ENCODE results near the gene NOP9. TPM values are rescaled to one million over a fixed set of nuclear protein-coding genes. Genes with fewer than 3 reads are reported as not detected.

The NOP9 gene
- total and polyA plus RNA-seq, 9 of the 15 experiments (the other 6 are each of a cell fraction or from before 2014, with no cell fraction given) = 1.0 to 27.9 (median 15.1) TPM

- TF ChIP-seq, protein P1, sequence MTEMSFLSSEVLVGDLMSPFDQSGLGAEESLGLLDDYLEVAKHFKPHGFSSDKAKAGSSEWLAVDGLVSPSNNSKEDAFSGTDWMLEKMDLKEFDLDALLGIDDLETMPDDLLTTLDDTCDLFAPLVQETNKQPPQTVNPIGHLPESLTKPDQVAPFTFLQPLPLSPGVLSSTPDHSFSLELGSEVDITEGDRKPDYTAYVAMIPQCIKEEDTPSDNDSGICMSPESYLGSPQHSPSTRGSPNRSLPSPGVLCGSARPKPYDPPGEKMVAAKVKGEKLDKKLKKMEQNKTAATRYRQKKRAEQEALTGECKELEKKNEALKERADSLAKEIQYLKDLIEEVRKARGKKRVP (CRISPR knock-in tag; IDR thresholded peaks at IDR 0.05) = no peak
- TF ChIP-seq, protein P2, sequence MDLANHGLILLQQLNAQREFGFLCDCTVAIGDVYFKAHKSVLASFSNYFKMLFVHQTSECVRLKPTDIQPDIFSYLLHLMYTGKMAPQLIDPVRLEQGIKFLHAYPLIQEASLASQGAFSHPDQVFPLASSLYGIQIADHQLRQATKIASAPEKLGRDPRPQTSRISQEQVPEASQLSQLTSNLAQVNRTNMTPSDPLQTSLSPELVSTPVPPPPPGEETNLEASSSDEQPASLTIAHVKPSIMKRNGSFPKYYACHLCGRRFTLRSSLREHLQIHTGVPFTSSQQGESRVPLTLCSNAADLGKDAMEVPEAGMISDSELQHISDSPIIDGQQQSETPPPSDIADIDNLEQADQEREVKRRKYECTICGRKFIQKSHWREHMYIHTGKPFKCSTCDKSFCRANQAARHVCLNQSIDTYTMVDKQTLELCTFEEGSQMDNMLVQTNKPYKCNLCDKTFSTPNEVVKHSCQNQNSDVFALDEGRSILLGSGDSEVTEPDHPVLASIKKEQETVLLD (IDR thresholded peaks at IDR 0.05) = peak; percentile 84; the same call in 1 of the 2 replicates
- TF ChIP-seq FOXJ2 (tag; IDR thresholded peaks at IDR 0.05) (no peak), PTBP1 (IDR thresholded peaks at IDR 0.05; ENCODE audit: low read depth, low read length) (no peak)
Observed at GRCh38 chr14:24271134-24271833, 28.4 kb upstream of the NOP9 start, which contains the start of gene RABGGTA (continued).

DNA sequence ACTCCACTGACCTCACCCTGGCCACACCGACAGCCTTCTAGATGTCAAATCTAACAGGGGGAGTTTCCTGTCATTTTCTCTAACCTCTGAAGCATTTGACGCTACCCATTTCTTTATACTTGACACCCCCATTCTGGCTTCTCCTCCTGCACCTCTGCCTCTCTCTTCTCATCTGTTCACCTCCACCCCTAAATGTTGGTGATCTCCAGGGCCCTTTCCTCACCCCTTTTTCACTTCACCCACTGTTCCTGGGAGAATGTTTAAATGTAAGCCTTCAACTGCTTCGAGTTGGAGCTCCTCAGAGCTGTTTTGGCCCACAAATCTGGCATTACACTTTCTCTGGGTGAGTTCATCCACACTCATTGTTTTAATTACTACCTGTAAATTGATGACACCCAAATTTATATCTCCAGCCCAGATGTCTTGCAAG, 27.8 kb upstream of the NOP9 start:
- TSS peak; percentile 61 for BruUV-seq (replicated peaks)
- intact Hi-C loops (cut with micrococcal nuclease) = loop anchor here (2.0 kb wide), 1 partner anchor 29 kb away; the partner anchor contains the start of gene TINF2
- Histone ChIP-seq H3K4me3 (peak overlapping the region; percentile 94), H3K9me3 (replicated peaks; ENCODE audit: control insufficient read depth, insufficient read depth, low read depth, low read length) (no peaks in the 10 kb centered on the region), H3K4me2 (ENCODE audit: insufficient read depth, low read length) (peak overlapping the region; percentile 92), H3K79me2 (ENCODE audit: control insufficient read depth, insufficient read depth, low read length) (peaks cover 9% of the 10 kb centered on the region; the same call in 1 of the 3 replicates), H3K4me1 (replicated peaks in 1 of 2; ENCODE audit: control insufficient read depth in 2 of 2, insufficient read depth in 2 of 2, low read length in 2 of 2) (peaks cover 26 to 27% of the 10 kb centered on the region in 2 experiments; a peak in 4 of 5 replicates), H2AFZ (ENCODE audit: low read depth, low read length) (peak overlapping the region; percentile 95), H3K27me3 (ENCODE audit: control insufficient read depth in 2 of 2, insufficient read depth in 2 of 2, low read length in 2 of 2) (no peaks in the 10 kb centered on the region), H4K20me1 (replicated peaks; ENCODE audit: control insufficient read depth, insufficient read depth, low read length) (no peaks in the 10 kb centered on the region; the same call in 1 of the 2 replicates), H3K36me3 (ENCODE audit: control insufficient read depth, insufficient read depth, low read length) (no peaks in the 10 kb centered on the region; the same call in 2 of the 3 replicates), H3K27ac (ENCODE audit: extremely low read depth, low read depth, low read length) (peak overlapping the region; percentile 99), H3K9me1 (ENCODE audit: control insufficient read depth, insufficient read depth, low read length) (peaks cover 2% of the 10 kb centered on the region), H3K9ac (ENCODE audit: insufficient read depth in 1 of 2, low read depth in 2 of 2, low read length in 2 of 2) (peak overlapping the region; percentile 95 to 99)
- FAIRE-seq (no peak), DNase-seq (ENCODE audit: extremely low read depth in 1 of 4, low spot score in 3 of 4) (no peak), ATAC-seq (peak; percentile 57; the same call in 1 of the 3 replicates)
- 7% methylated on average over 3 of the region's 3 CpGs for whole genome bisulfite sequencing (ENCODE audit: insufficient coverage, low coverage, missing lambda C conversion rate)
- POLR2A ChIA-PET = interaction anchor here (0.6 to 2.1 kb wide), 10 partner anchors 9 to 191 kb away, joined by 3 to 11 read pairs (median 5); partner anchors contain the start of genes CHMP4A and TINF2
- CTCF ChIA-PET (ENCODE audit: low intra/inter-chr PET ratio) = no interaction called here
- in situ Hi-C loops (cut with MboI) = no loop called here
- TF ChIP-seq ZNF592 (IDR thresholded peaks at IDR 0.05) (0 out of 2 replicates have a peak, but pooled peaks have one; percentile 26), L3MBTL2 (IDR thresholded peaks at IDR 0.05) (peak; percentile 39; the same call in 1 of the 2 replicates), MTA3 (IDR thresholded peaks at IDR 0.05; ENCODE audit: borderline replicate concordance) (no peak), ZKSCAN8 (CRISPR knock-in tag; IDR thresholded peaks at IDR 0.05) (no peak), NR2C1 (IDR thresholded peaks at IDR 0.05) (no peak), NR2C1 (tag; IDR thresholded peaks at IDR 0.05) (no peak), HDAC1 (IDR thresholded peaks at IDR 0.05) (0 out of 4 replicates have a peak, but pooled peaks of 1 of the 2 experiments have one; percentile 8)
